Subcutaneous abdominal adipose tissue (tissue), 5 donors: ENCODE measurements around the gene RBKS.

ENCODE experiments used
- H3K27ac ChIP-seq: one replicate; pipeline ENCODE4 v1.7.0; 2013; ENCODE audit warnings: low read depth, mild to moderate bottlenecking, inconsistent platforms, low read length, moderate library complexity
- H3K27me3 ChIP-seq, 5 donors: one replicate each; pipeline ENCODE4 v1.7.0; 2013; ENCODE audit warnings: low read length in 5 of 5, inconsistent platforms in 1 of 5; ENCODE audit not compliant: control insufficient read depth in 5 of 5, insufficient read depth in 4 of 5
- H3K36me3 ChIP-seq, 5 donors: one replicate each; pipeline ENCODE4 v1.7.0; 2013; ENCODE audit warnings: low read length in 5 of 5; ENCODE audit not compliant: control insufficient read depth in 5 of 5, insufficient read depth in 5 of 5
- H3K4me1 ChIP-seq, 5 donors: one replicate each; pipeline ENCODE4 v1.7.0; 2013; ENCODE audit warnings: low read length in 5 of 5, mild to moderate bottlenecking in 3 of 5, moderate library complexity in 1 of 5; ENCODE audit not compliant: control insufficient read depth in 5 of 5, insufficient read depth in 5 of 5
- H3K4me3 ChIP-seq, 5 donors: one replicate each; pipeline ENCODE4 v1.7.0; 2013; ENCODE audit warnings: low read length in 5 of 5, low read depth in 1 of 5
- H3K9ac ChIP-seq, 5 donors: one replicate each; pipeline ENCODE4 v1.7.0; 2013; ENCODE audit warnings: low read length in 5 of 5, mild to moderate bottlenecking in 4 of 5, moderate library complexity in 3 of 5
- H3K9me3 ChIP-seq, 5 donors: one replicate each; pipeline ENCODE4 v1.7.0; 2013; ENCODE audit warnings: low read length in 5 of 5; ENCODE audit not compliant: control insufficient read depth in 5 of 5
- donor health status: healthy.
- donor health status: healthy.
- donor health status: healthy.
- donor health status: healthy.
- donor health status: healthy.

RBKS gene

GRCh38 chr2:27890146-27890923 lies at the start of gene RBKS, which contains the start of gene BABAM2:
Gene RBKS (minus strand): TSS chr2:27890387. CDS start chr2:27890345, 42 bp downstream.
Gene BABAM2 (plus strand): TSS chr2:27890729. CDS start chr2:27894557, 3,828 bp downstream.
- H3K36me3 ChIP-seq: no peaks in the 10 kb centered on the region
- peak within 1 kb of the TSS; percentile 92 to 99 (median 96) for H3K4me3 ChIP-seq
- H3K9ac ChIP-seq: peak within 1 kb of the TSS; percentile 87 to 98 (median 96)
- peaks cover 0 to 25% (median 20%) of the 10 kb centered on the region in 5 donors for H3K4me1 ChIP-seq
- H3K9me3 ChIP-seq: no peaks in the 10 kb centered on the region
- no peaks in the 10 kb centered on the region for H3K27me3 ChIP-seq
- peak within 1 kb of the TSS; percentile 90 for H3K27ac ChIP-seq

- Histone ChIP-seq H3K36me3 (peaks cover 0 to 12% (median 5%) of the 10 kb centered on the region in 5 donors), H3K27ac (no peak overlapping the region), H3K9ac (no peak overlapping the region), H3K4me3 (no peak overlapping the region), H3K4me1 (no peaks in the 10 kb centered on the region), H3K27me3 (no peaks in the 10 kb centered on the region), H3K9me3 (no peaks in the 10 kb centered on the region)
These were observed 44.8 kb upstream of the RBKS start for GRCh38 chr2:27935026-27935425.

GRCh38 chr2:27932396-27932795 lies 42.2 kb upstream of the RBKS start:
- Histone ChIP-seq H3K27me3 (no peaks in the 10 kb centered on the region), H3K9ac (no peak overlapping the region), H3K9me3 (no peaks in the 10 kb centered on the region), H3K4me1 (no peaks in the 10 kb centered on the region), H3K27ac (no peak overlapping the region), H3K4me3 (no peak overlapping the region), H3K36me3 (peaks cover 0 to 12% (median 5%) of the 10 kb centered on the region in 5 donors)

GRCh38 chr2:27931361-27931950 lies 41.3 kb upstream of the RBKS start:
- H3K27ac ChIP-seq: no peak overlapping the region
- no peaks in the 10 kb centered on the region for H3K27me3 ChIP-seq
- H3K4me3 ChIP-seq: no peak overlapping the region
- peaks cover 0 to 12% (median 5%) of the 10 kb centered on the region in 5 donors for H3K36me3 ChIP-seq
- no peak overlapping the region for H3K9ac ChIP-seq
- no peaks in the 10 kb centered on the region for H3K9me3 ChIP-seq
- no peaks in the 10 kb centered on the region for H3K4me1 ChIP-seq

GRCh38 chr2:27929916-27930486 lies 39.8 kb upstream of the RBKS start:
- no peak overlapping the region for H3K9ac ChIP-seq
- peaks cover 0 to 12% (median 7%) of the 10 kb centered on the region in 5 donors for H3K36me3 ChIP-seq
- H3K27me3 ChIP-seq: no peaks in the 10 kb centered on the region
- no peaks in the 10 kb centered on the region for H3K9me3 ChIP-seq
- H3K4me3 ChIP-seq: no peak overlapping the region
- H3K27ac ChIP-seq: no peak overlapping the region
- no peaks in the 10 kb centered on the region for H3K4me1 ChIP-seq

GRCh38 chr2:27925766-27926472 lies 35.7 kb upstream of the RBKS start:
- Histone ChIP-seq H3K36me3 (peaks cover 0 to 12% (median 0%) of the 10 kb centered on the region in 5 donors), H3K4me3 (no peak overlapping the region), H3K4me1 (no peaks in the 10 kb centered on the region), H3K27me3 (no peaks in the 10 kb centered on the region), H3K9me3 (no peaks in the 10 kb centered on the region), H3K27ac (no peak overlapping the region), H3K9ac (no peak overlapping the region)

GRCh38 chr2:27922842-27923241 lies 32.7 kb upstream of the RBKS start:
- peaks cover 0 to 7% (median 0%) of the 10 kb centered on the region in 5 donors for H3K36me3 ChIP-seq
- H3K27ac ChIP-seq: no peak overlapping the region
- no peak overlapping the region for H3K4me3 ChIP-seq
- H3K27me3 ChIP-seq: no peaks in the 10 kb centered on the region
- H3K9me3 ChIP-seq: no peaks in the 10 kb centered on the region
- peaks cover 0 to 8% (median 0%) of the 10 kb centered on the region in 5 donors for H3K4me1 ChIP-seq
- H3K9ac ChIP-seq: no peak overlapping the region

- peaks cover 0 to 7% (median 0%) of the 10 kb centered on the region in 5 donors for H3K36me3 ChIP-seq
- H3K4me1 ChIP-seq: peaks cover 0 to 8% (median 0%) of the 10 kb centered on the region in 5 donors
- no peaks in the 10 kb centered on the region for H3K9me3 ChIP-seq
- H3K4me3 ChIP-seq: no peak overlapping the region
- no peak overlapping the region for H3K27ac ChIP-seq
- no peak overlapping the region for H3K9ac ChIP-seq
- no peaks in the 10 kb centered on the region for H3K27me3 ChIP-seq
These were observed 31.8 kb upstream of the RBKS start for GRCh38 chr2:27921880-27922547.

GRCh38 chr2:27921424-27921823 lies 31.2 kb upstream of the RBKS start:
- Histone ChIP-seq H3K27ac (peak overlapping the region; percentile 69), H3K9me3 (no peaks in the 10 kb centered on the region), H3K36me3 (peaks cover 0 to 7% (median 0%) of the 10 kb centered on the region in 5 donors), H3K27me3 (no peaks in the 10 kb centered on the region), H3K4me3 (no peak overlapping the region), H3K9ac (no peak overlapping the region), H3K4me1 (peaks cover 0 to 9% (median 2%) of the 10 kb centered on the region in 5 donors)
